K562 (cell line): Measurements from ENCODE around the gene PCAT6. TPM values are rescaled to one million over a fixed set of nuclear protein-coding genes. Genes with fewer than 3 reads are reported as not detected.

Experiments used
- ATAC-seq: fragments of 200-7000 bp; cut with Tn5 transposase; 3 replicates; pipeline ENCODE4 v1.9.1; 2020; ENCODE audit warnings: moderate library complexity
- BruUV-seq: library from RNA; stranded (reverse); fragments of 400-500 nt; replicated peaks from 2 replicates; lab custom pipeline; 2021; lab: Mats Ljungman, UMichigan
- CTCF ChIA-PET: fragments of 300-600 bp; formaldehyde crosslinking; extraction: SDS; loops from one replicate; lab custom pipeline; 2021; ENCODE audit warnings: low intra/inter-chr PET ratio; lab: Yijun Ruan, JAX
- POLR2A ChIA-PET: fragments of 300-600, 350-650 bp; sonication (Branson Sonifier 250); formaldehyde crosslinking; extraction: SDS; loops from one replicate; lab custom pipeline; 2021; ENCODE audit warnings: antibody characterized with exemption, inconsistent platforms; lab: Yijun Ruan, JAX
- DNase-seq, 4 experiments: peaks; one replicate each; pipeline versions ENCODE4 v3.0.0 to v3.0.0-alpha.2; 2011 to 2018; ENCODE audit warnings: low spot score in 3 of 4, mixed read lengths in 3 of 4; ENCODE audit errors: extremely low read depth in 1 of 4
- FAIRE-seq: peaks from 2 replicates; lab custom pipeline; 2011; peaks lifted over from hg19 to GRCh38; lab: Jason Lieb, UNC
- H2AFZ ChIP-seq: 2 replicates; pipeline ENCODE4 v1.6.0; 2011; ENCODE audit warnings: low read depth, low read length, control low read depth, inconsistent platforms
- H3K27ac ChIP-seq: fragments of 200-600 bp; 3 replicates; pipeline ENCODE4 v1.8.0; 2011; ENCODE audit warnings: low read depth, mild to moderate bottlenecking, control low read depth, inconsistent platforms, low read length, moderate library complexity, mixed read lengths; ENCODE audit errors: extremely low read depth
- H3K27me3 ChIP-seq, 2 experiments: fragments of 300-600 bp in 1 of 2; 2 replicates in 1 of 2; 3 replicates in 1 of 2; pipeline versions ENCODE4 v1.6.0 to v1.8.0; 2011; ENCODE audit warnings: inconsistent platforms in 2 of 2, low read length in 2 of 2, mild to moderate bottlenecking in 1 of 2, mixed read lengths in 1 of 2, moderate library complexity in 1 of 2; ENCODE audit not compliant: control insufficient read depth in 2 of 2, insufficient read depth in 2 of 2
- H3K36me3 ChIP-seq: fragments of 300-600 bp; 3 replicates; pipeline ENCODE4 v1.8.0; 2011; ENCODE audit warnings: mild to moderate bottlenecking, low read length, inconsistent platforms; ENCODE audit not compliant: control insufficient read depth, insufficient read depth
- H3K4me1 ChIP-seq, 2 experiments: fragments of 200-600 bp in 1 of 2; replicated peaks in 1 of 2; 2 replicates in 1 of 2; 3 replicates in 1 of 2; pipeline versions ENCODE4 v1.5.1 to v1.8.0; 2011; ENCODE audit warnings: inconsistent platforms in 2 of 2, low read length in 2 of 2, mild to moderate bottlenecking in 1 of 2, mixed read lengths in 1 of 2, moderate library complexity in 1 of 2; ENCODE audit not compliant: control insufficient read depth in 2 of 2, insufficient read depth in 2 of 2
- H3K4me2 ChIP-seq: 2 replicates; pipeline ENCODE4 v1.6.1; 2011; ENCODE audit warnings: low read length, control low read depth, inconsistent platforms, mixed read lengths; ENCODE audit not compliant: insufficient read depth
- H3K4me3 ChIP-seq: fragments of 200-600 bp; sonication (generic), shearing (Covaris generic); 2 replicates; pipeline ENCODE4 v1.5.1; 2016; ENCODE audit warnings: control low read depth, inconsistent platforms
- H3K79me2 ChIP-seq: fragments of 200-600 bp; 3 replicates; pipeline ENCODE4 v1.8.0; 2011; ENCODE audit warnings: low read length, inconsistent platforms; ENCODE audit not compliant: control insufficient read depth, insufficient read depth
- H3K9ac ChIP-seq, 2 experiments: 2 replicates each; pipeline versions ENCODE4 v1.6.0 to v1.6.1; 2011; ENCODE audit warnings: low read depth in 2 of 2, low read length in 2 of 2, control low read depth in 1 of 2, inconsistent platforms in 1 of 2, mild to moderate bottlenecking in 1 of 2, mixed read lengths in 1 of 2; ENCODE audit not compliant: insufficient read depth in 1 of 2
- H3K9me1 ChIP-seq: one replicate; pipeline ENCODE4 v1.6.0; 2011; ENCODE audit warnings: inconsistent platforms, mild to moderate bottlenecking, low read length, moderate library complexity; ENCODE audit not compliant: control insufficient read depth, insufficient read depth
- H3K9me3 ChIP-seq: replicated peaks from 2 replicates; pipeline ENCODE4 v1.5.1; 2011; ENCODE audit warnings: low read depth, low read length, inconsistent platforms; ENCODE audit not compliant: control insufficient read depth, insufficient read depth
- H4K20me1 ChIP-seq: replicated peaks from 2 replicates; pipeline ENCODE4 v1.6.1; 2011; ENCODE audit warnings: low read length, inconsistent platforms, mixed read lengths; ENCODE audit not compliant: control insufficient read depth, insufficient read depth
- CBFA2T2 ChIP-seq: fragments of 450-650 bp; conservative IDR thresholded peaks from 2 replicates; pipeline ENCODE4 v1.6.1; 2017; ENCODE audit warnings: mild to moderate bottlenecking
- CBFA2T3 ChIP-seq: fragments of 450-650 bp; IDR thresholded peaks from 2 replicates; pipeline ENCODE4 v1.6.1; 2017
- FIP1L1 ChIP-seq: fragments of 200-400 bp; formaldehyde crosslinking; IDR thresholded peaks from 2 replicates; pipeline ENCODE4 v1.6.1; 2018; ENCODE audit warnings: mild to moderate bottlenecking, low read depth, low read length; ENCODE audit not compliant: poor library complexity, severe bottlenecking
- HDAC1 ChIP-seq, 2 experiments: fragments of 450-650 bp; IDR thresholded peaks; 2 replicates each; pipeline ENCODE4 v1.6.1; 2016 to 2017; ENCODE audit warnings: inconsistent platforms in 1 of 2, mild to moderate bottlenecking in 1 of 2, moderate library complexity in 1 of 2
- HSF4 ChIP-seq: fragments of 250-450 bp; sonication (Bioruptor Pico); IDR thresholded peaks from 2 replicates; pipeline ENCODE4 v2.1.2; 2022; ENCODE audit warnings: mild to moderate bottlenecking, moderate library complexity, borderline replicate concordance
- KDM1A ChIP-seq, 2 experiments: fragments of 450-650 bp; IDR thresholded peaks; 2 replicates each; pipeline ENCODE4 v1.6.1; 2016; ENCODE audit warnings: mild to moderate bottlenecking in 2 of 2
- PML ChIP-seq: IDR thresholded peaks from 2 replicates; pipeline ENCODE4 v1.6.1; 2012; ENCODE audit warnings: low read length, inconsistent platforms
- RCOR1 ChIP-seq, 2 experiments: IDR thresholded peaks; 2 replicates each; pipeline ENCODE4 v1.6.1; 2012; ENCODE audit warnings: low read depth in 2 of 2, low read length in 2 of 2, borderline replicate concordance in 1 of 2, improper control_type of control experiment in 1 of 2
- SNRNP70 ChIP-seq: fragments of 200-400 bp; formaldehyde crosslinking; optimal IDR thresholded peaks from 2 replicates; pipeline ENCODE3; 2017; ENCODE audit warnings: low read depth, low read length
- SREBF1 ChIP-seq: fragments of 150-350 bp; IDR thresholded peaks from 2 replicates; pipeline ENCODE4 v1.6.1; 2014; ENCODE audit warnings: antibody characterized with exemption, low read depth, low read length, borderline replicate concordance
- TAL1 ChIP-seq: fragments of 450-650 bp; IDR thresholded peaks from 2 replicates; pipeline ENCODE4 v1.6.1; 2016; ENCODE audit warnings: mild to moderate bottlenecking
- ZFX ChIP-seq: sonication (generic); formaldehyde crosslinking; IDR thresholded peaks from 2 replicates; pipeline ENCODE4 v1.8.0; 2022; ENCODE audit warnings: mild to moderate bottlenecking, missing genetic modification reagents, moderate library complexity
- ZNF518B ChIP-seq: fragments of 250-450 bp; sonication (Bioruptor Pico); IDR thresholded peaks from 2 replicates; pipeline ENCODE4 v1.5.0; 2021; ENCODE audit warnings: mild to moderate bottlenecking, moderate library complexity
- WGBS: fragments of 100-300 bp; shearing (Covaris generic); methylation state at CpG from one replicate; pipeline ENCODE4 v1.1.6; 2016; ENCODE audit warnings: low coverage, mixed read lengths; ENCODE audit not compliant: insufficient coverage; ENCODE audit errors: missing lambda C conversion rate; 5-methylcytosine and 5-hydroxymethylcytosine counted together
- in situ Hi-C: fragments of 300-500 bp; cut with MboI; formaldehyde crosslinking; loops from 4 replicates; pipeline ENCODE4 v1.15.0; 2018; ENCODE audit warnings: inconsistent platforms, mixed read lengths
- intact Hi-C: fragments of 100-400 bp; cut with micrococcal nuclease; formaldehyde crosslinking; loops from 2 replicates; pipeline ENCODE4 v1.14.2; 2022
- polyA plus RNA-seq, 8 experiments: library from polyadenylated mRNA; depleted of rRNA in 4 of 8; stranded (reverse) in 5 of 8; unstranded in 3 of 8; fragments of >200 nt; fragmentation: Nextera tagmentation in 2 of 8; fragmentation: Illumina TruSeq in 1 of 8; extraction: Ambion mirVana in 2 of 8; extraction: Trizol in 1 of 8; gene quantifications; 2 replicates each; pipeline versions ENCODE4 v1.2.1 to v1.2.3, GENCODE V29; 2011 to 2014; ENCODE audit warnings: inconsistent platforms in 1 of 8, missing spikeins in 1 of 8
- total RNA-seq, 7 experiments: library from RNA; depleted of rRNA in 6 of 7; stranded (reverse); fragments of >200 nt in 6 of 7; fragmentation: Illumina TruSeq in 2 of 7; extraction: Trizol in 2 of 7; gene quantifications; 2 replicates each; pipeline versions ENCODE4 v1.2.1 to v1.2.3, GENCODE V29; 2011 to 2021; ENCODE audit warnings: low replicate concordance in 1 of 7

PCAT6 gene
- total and polyA plus RNA-seq, 9 of the 15 experiments (the other 6 are each of a cell fraction or from before 2014, with no cell fraction given), result 0.25 to 2.4 (median 0.54) TPM; not detected in 1

GRCh38 chr1:202818819-202819218 is 8.1 kb downstream of the PCAT6 start:
- WGBS, result 6% methylated on average over 1 of the region's 1 CpG
- in situ Hi-C loops, result no loop called here
- H3K27ac ChIP-seq, result no peak overlapping the region
- DNase-seq (no peak), ATAC-seq (no peak), FAIRE-seq (no peak)
- intact Hi-C loops, result no loop called here
- H4K20me1 ChIP-seq, result peaks cover 6% of the 10 kb centered on the region
- CTCF ChIA-PET, result no interaction called here
- peaks cover 17 to 29% of the 10 kb centered on the region in 2 experiments for H3K27me3 ChIP-seq
- BruUV-seq, result no TSS peak
- no peaks in the 10 kb centered on the region for H3K36me3 ChIP-seq
- H3K79me2 ChIP-seq, result no peaks in the 10 kb centered on the region
- no peak overlapping the region for H3K4me2 ChIP-seq
- no peaks in the 10 kb centered on the region for H3K9me3 ChIP-seq
- H3K9ac ChIP-seq, result no peak overlapping the region
- POLR2A ChIA-PET, result no interaction called here
- H3K4me1 ChIP-seq, result peaks cover 6 to 14% of the 10 kb centered on the region in 2 experiments; a peak in 4 of 5 replicates
- H3K4me3 ChIP-seq, result no peak overlapping the region
- H2AFZ ChIP-seq, result no peak overlapping the region
- no peaks in the 10 kb centered on the region for H3K9me1 ChIP-seq
- peak; percentile 32 for TF ChIP-seq CBFA2T2
- TF ChIP-seq ZFX (CRISPR knock-in tag), result no peak
- TF ChIP-seq KDM1A (IDR thresholded peaks at IDR 0.05), result 0 out of 4 replicates have a peak, but pooled peaks of 1 of the 2 experiments have one; percentile 13
- TF ChIP-seq FIP1L1, result no peak
- TF ChIP-seq ZNF518B (CRISPR knock-in tag), result no peak
- no peak for TF ChIP-seq SNRNP70
- TF ChIP-seq SREBF1, result no peak
- TF ChIP-seq PML, result no peak
- TF ChIP-seq TAL1, result peak; percentile 20; the same call in 1 of the 2 replicates
- 0 out of 4 replicates have a peak, but pooled peaks of 1 of the 2 experiments have one; percentile 21 for TF ChIP-seq HDAC1 (IDR thresholded peaks at IDR 0.05)
- TF ChIP-seq CBFA2T3, result peak; percentile 57
- no peak for TF ChIP-seq HSF4 (CRISPR knock-in tag)
- TF ChIP-seq RCOR1 (IDR thresholded peaks at IDR 0.05; ENCODE audit: borderline replicate concordance in 1 of 2, low read depth in 2 of 2, low read length in 2 of 2), result 0 out of 4 replicates have a peak, but pooled peaks of 1 of the 2 experiments have one; percentile 33
